HK-2 (cell line): Measurements from ENCODE around the gene PODXL2.
"Not testable (repeated sequence)": the region's sequence is repeated elsewhere in the genome, so short reads cannot be mapped to it uniquely, and the experiment has no call there.

Experiments used
- DNase-seq: peaks from one replicate; pipeline ENCODE4 v3.0.0-alpha.2; 2018; ENCODE audit not compliant: unreplicated experiment

The PODXL2 gene

GRCh38 chr3:127674101-127674721 is 45.2 kb downstream of the PODXL2 start:
- no peak for DNase-seq

- DNase-seq = no peak
Observed at GRCh38 chr3:127674790-127675189, 45.8 kb downstream of the PODXL2 start.

GRCh38 chr3:127675651-127676391 is 46.8 kb downstream of the PODXL2 start:
- DNase-seq = no peak

GRCh38 chr3:127676456-127676855 is 47.5 kb downstream of the PODXL2 start:
- no peak for DNase-seq

- DNase-seq = no peak
Observed at GRCh38 chr3:127676921-127677351, 48.0 kb downstream of the PODXL2 start.

GRCh38 chr3:127677541-127678314 is 48.7 kb downstream of the PODXL2 start:
- no peak for DNase-seq

GRCh38 chr3:127678315-127678599 is 49.3 kb downstream of the PODXL2 start:
- no peak for DNase-seq

GRCh38 chr3:127678611-127679533 is 49.9 kb downstream of the PODXL2 start:
- no peak for DNase-seq

- DNase-seq = no peak
Observed at GRCh38 chr3:127679534-127680145, 50.7 kb downstream of the PODXL2 start.

GRCh38 chr3:127680146-127680661 is 51.2 kb downstream of the PODXL2 start:
- DNase-seq = no peak

GRCh38 chr3:127680798-127681221 is 51.8 kb downstream of the PODXL2 start:
- no peak for DNase-seq

- DNase-seq = not testable (repeated sequence)
Observed at GRCh38 chr3:127682175-127682554, 53.2 kb downstream of the PODXL2 start.

GRCh38 chr3:127682561-127682960 is 53.6 kb downstream of the PODXL2 start:
- no peak for DNase-seq

GRCh38 chr3:127684871-127685707 is 56.1 kb downstream of the PODXL2 start:
- DNase-seq = no peak

GRCh38 chr3:127685708-127686511 is 56.9 kb downstream of the PODXL2 start:
- no peak for DNase-seq

GRCh38 chr3:127686512-127686894 is 57.5 kb downstream of the PODXL2 start:
- no peak for DNase-seq

GRCh38 chr3:127687228-127687737 is 58.3 kb downstream of the PODXL2 start:
- DNase-seq = no peak

GRCh38 chr3:127688022-127688415 is 59.0 kb downstream of the PODXL2 start:
- DNase-seq = no peak
